GM06990 (cell line): ENCODE data around the gene OR10H3.

Experiments
- DNase-seq: peaks from one replicate; pipeline ENCODE4 v3.0.0-alpha.2; 2011; ENCODE audit not compliant: insufficient read length; ENCODE audit errors: extremely low read depth
- H3K27me3 ChIP-seq: replicated peaks from 2 replicates; pipeline ENCODE4 v1.6.0; 2011; ENCODE audit warnings: low read length; ENCODE audit not compliant: control insufficient read depth, insufficient read depth
- H3K36me3 ChIP-seq: 2 replicates; pipeline ENCODE4 v1.5.1; 2011; ENCODE audit warnings: low read length; ENCODE audit not compliant: control insufficient read depth, insufficient read depth
- H3K4me3 ChIP-seq: replicated peaks from 2 replicates; pipeline ENCODE4 v1.5.1; 2011; ENCODE audit warnings: low read depth, mild to moderate bottlenecking, control low read depth, low read length
- TF ChIP-seq, protein P1 (sequence below): IDR thresholded peaks from 2 replicates; pipeline ENCODE4 v1.5.1; 2011; ENCODE audit warnings: low read length, control low read depth, mild to moderate bottlenecking, inconsistent platforms; ENCODE audit not compliant: insufficient read depth, poor library complexity, severe bottlenecking

Gene OR10H3

DNA sequence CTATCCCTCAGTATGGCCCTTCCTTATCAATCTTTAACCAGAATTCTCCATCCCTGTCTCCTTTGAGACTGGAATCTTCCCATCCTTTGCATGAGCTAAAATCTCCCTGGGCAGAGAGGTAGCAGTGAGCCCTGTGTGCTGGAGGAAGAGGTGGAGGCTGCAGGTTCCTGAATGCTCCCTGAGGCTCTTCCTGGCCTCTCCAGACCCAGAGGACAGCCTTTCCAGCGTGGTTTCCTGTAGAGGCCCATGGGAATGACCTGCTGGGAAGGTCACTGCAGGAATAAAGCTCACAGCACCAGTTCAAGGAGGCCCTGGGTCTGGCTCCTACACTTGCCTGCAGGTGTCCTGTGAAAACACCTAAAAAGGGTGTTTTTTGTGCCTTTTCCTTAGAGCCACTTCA lies 5.4 kb upstream of the OR10H3 start:
- TF ChIP-seq, protein P1, sequence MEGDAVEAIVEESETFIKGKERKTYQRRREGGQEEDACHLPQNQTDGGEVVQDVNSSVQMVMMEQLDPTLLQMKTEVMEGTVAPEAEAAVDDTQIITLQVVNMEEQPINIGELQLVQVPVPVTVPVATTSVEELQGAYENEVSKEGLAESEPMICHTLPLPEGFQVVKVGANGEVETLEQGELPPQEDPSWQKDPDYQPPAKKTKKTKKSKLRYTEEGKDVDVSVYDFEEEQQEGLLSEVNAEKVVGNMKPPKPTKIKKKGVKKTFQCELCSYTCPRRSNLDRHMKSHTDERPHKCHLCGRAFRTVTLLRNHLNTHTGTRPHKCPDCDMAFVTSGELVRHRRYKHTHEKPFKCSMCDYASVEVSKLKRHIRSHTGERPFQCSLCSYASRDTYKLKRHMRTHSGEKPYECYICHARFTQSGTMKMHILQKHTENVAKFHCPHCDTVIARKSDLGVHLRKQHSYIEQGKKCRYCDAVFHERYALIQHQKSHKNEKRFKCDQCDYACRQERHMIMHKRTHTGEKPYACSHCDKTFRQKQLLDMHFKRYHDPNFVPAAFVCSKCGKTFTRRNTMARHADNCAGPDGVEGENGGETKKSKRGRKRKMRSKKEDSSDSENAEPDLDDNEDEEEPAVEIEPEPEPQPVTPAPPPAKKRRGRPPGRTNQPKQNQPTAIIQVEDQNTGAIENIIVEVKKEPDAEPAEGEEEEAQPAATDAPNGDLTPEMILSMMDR = no peak

DNA sequence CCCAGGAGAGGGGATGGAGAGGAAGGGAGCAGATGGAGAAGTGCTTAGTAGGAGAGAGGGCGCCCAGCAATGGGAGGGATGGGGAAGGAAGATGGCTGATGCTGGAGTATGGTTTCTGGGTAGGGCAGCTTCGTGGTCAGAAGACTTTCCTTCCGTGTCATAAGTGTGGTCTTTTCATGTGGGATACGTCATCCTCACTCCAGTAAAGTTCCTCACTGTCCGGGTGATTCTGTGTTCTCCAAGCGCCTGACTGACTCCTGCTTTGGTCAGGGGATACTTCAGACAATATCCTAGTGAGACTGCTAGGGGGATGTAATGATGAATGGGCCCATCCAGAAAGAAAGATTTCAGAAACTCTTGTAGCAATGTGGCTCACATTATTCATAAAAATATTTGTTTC lies 3.9 kb upstream of the OR10H3 start:
- Histone ChIP-seq H3K27me3 (no peaks in the 10 kb centered on the region; the same call in 1 of the 2 replicates), H3K4me3 (no peak overlapping the region)

More for the DNA sequence above, 5.4 kb upstream of the OR10H3 start:
- Histone ChIP-seq H3K4me3 (no peak overlapping the region), H3K36me3 (no peaks in the 10 kb centered on the region), H3K27me3 (no peaks in the 10 kb centered on the region; the same call in 1 of the 2 replicates)
- no peak for DNase-seq

DNA sequence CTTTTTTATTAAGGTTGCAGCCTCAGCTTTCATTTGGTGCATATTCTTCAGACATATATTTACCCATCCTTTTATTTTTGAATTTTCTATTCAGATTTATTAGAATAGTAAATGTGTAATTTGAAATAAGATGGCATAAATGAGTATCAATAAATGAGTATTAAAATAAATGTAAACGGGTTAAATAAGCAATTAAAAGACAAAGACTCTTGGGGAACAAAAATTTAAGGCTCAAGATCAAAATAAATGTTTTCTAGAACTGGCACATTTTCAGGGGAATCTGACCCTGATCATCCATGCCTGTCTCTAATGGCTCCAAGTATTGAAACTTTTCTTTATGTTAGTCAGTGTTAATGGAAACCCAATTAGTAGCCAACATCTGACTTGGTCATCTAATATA lies 3.0 kb downstream of the OR10H3 start:
- no peak for DNase-seq
- Histone ChIP-seq H3K4me3 (no peak overlapping the region), H3K27me3 (no peaks in the 10 kb centered on the region), H3K36me3 (no peaks in the 10 kb centered on the region)
- TF ChIP-seq, protein P1 = no peak

More for the DNA sequence above, 3.9 kb upstream of the OR10H3 start:
- no peak for DNase-seq
- no peaks in the 10 kb centered on the region for H3K36me3 ChIP-seq
- TF ChIP-seq, protein P1 = no peak

DNA sequence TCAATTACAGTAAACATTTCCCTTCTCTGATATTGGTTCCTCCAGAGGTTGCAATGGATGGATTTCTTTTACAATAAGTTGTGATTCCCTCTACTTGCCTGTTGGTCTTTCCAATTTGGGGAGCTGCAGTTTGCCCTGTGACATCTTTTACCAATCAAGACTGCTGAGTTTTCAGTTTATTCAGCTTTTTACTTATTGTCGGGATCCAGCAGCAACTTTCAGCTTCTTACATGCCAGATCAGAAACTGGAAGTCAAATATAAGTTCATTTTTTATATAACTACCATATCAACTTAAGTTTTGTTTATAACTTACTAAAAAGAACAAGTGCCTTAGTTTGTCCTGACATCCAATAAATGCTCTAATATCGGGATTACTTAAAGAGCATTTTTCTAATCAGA lies 10.5 kb downstream of the OR10H3 start:
- TF ChIP-seq, protein P1 = no peak
- Histone ChIP-seq H3K4me3 (no peak overlapping the region), H3K27me3 (no peaks in the 10 kb centered on the region), H3K36me3 (no peaks in the 10 kb centered on the region)
- DNase-seq = no peak

DNA sequence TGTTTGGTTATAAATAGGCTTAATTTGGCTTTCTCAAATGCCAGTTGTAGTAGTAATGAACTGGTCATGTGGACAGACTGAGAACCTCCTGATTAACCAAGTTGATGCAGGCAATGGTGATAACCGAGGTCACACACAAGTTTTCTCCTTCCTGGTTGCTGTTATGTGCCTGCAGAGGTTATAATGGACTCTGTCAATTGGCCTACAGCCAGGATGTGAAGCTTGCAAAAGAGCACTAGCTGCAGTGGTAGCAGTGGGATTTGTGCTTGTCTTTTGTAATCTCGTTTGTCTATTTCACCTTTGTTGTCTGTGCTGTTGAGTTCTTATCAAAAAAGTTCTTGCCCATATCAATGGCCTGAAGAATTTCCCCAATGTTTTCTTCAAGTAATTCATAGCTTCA lies 20.6 kb downstream of the OR10H3 start:
- Histone ChIP-seq H3K27me3 (no peaks in the 10 kb centered on the region), H3K4me3 (no peak overlapping the region), H3K36me3 (no peaks in the 10 kb centered on the region)
- TF ChIP-seq, protein P1 = no peak
- DNase-seq = no peak

DNA sequence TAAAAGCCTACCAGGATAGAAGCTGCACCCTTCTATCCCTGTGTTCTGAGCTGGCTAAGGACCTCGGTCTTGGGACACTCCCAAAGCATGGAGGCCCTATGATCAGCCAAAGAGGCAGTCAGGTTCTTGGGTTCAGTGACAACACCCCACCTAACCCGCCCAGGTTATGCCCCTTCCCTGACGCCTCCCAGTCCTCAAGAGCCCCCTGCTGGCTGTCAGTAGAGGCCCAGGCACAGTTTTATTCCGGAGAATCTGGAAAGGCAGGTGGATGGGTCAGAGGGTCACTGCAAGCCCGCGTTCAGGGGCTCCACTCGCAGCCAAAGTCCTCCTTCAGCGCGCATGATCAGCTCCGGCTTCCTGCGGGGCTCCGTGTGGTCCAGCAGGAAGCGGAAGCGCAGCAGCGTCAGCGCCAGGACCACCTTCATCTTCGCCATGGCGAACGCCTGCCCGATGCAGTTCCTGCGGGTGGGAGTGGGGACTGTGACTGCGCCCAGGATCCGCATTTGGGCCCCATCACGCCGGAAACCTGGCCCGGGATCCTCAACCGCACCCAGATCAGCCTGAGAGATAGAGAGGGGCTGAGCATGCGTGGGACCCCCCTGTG lies 22.3 kb downstream of the OR10H3 start:
- Histone ChIP-seq H3K27me3 (no peaks in the 10 kb centered on the region), H3K36me3 (no peaks in the 10 kb centered on the region), H3K4me3 (no peak overlapping the region)
- TF ChIP-seq, protein P1 = peak; percentile 45
- no peak for DNase-seq
